GM23338 (cell line): ENCODE measurements around the gene SGK1. TPM values are rescaled to one million over a fixed set of nuclear protein-coding genes. Genes with fewer than 3 reads are reported as not detected.
A peak's percentile ranks its signal among the peaks of the same experiment; 100 is the strongest.

Experiments used
- ATAC-seq: fragments of 200-7000 bp; cut with Tn5 transposase; 3 replicates; pipeline ENCODE4 v1.9.1; 2020
- DNase-seq: peaks from one replicate; pipeline ENCODE4 v3.0.0-alpha.2; 2015; ENCODE audit warnings: low spot score
- H2AFZ ChIP-seq: fragments of 200-600 bp; sonication (generic); 2 replicates; pipeline ENCODE4 v1.8.0; 2016; ENCODE audit warnings: antibody characterized with exemption, mild to moderate bottlenecking, moderate library complexity
- H3F3A ChIP-seq: fragments of 200-600 bp; sonication (generic); replicated peaks from 2 replicates; pipeline ENCODE4 v1.8.0; 2017; ENCODE audit warnings: antibody characterized with exemption, mixed run types, low read depth
- H3K27ac ChIP-seq: fragments of 200-600 bp; sonication (generic); 2 replicates; pipeline ENCODE4 v1.6.1; 2016; ENCODE audit warnings: low read depth
- H3K27me3 ChIP-seq: fragments of 200-600 bp; sonication (generic); 2 replicates; pipeline ENCODE4 v1.8.0; 2016; ENCODE audit warnings: mild to moderate bottlenecking, mixed run types, moderate library complexity; ENCODE audit not compliant: insufficient read depth
- H3K36me3 ChIP-seq: fragments of 200-600 bp; sonication (generic); 2 replicates; pipeline ENCODE4 v1.8.0; 2016; ENCODE audit warnings: mild to moderate bottlenecking; ENCODE audit not compliant: insufficient read depth
- H3K4me1 ChIP-seq: fragments of 200-600 bp; sonication (generic); 2 replicates; pipeline ENCODE4 v1.8.0; 2016; ENCODE audit warnings: mild to moderate bottlenecking, moderate library complexity; ENCODE audit not compliant: insufficient read depth
- H3K4me2 ChIP-seq: fragments of 200-600 bp; sonication (generic); 2 replicates; pipeline ENCODE4 v1.7.1; 2017; ENCODE audit warnings: mixed run types
- H3K4me3 ChIP-seq: fragments of 200-600 bp; sonication (generic); 2 replicates; pipeline ENCODE4 v1.6.1; 2016; ENCODE audit warnings: mixed run types
- H3K79me2 ChIP-seq: fragments of 200-600 bp; sonication (generic); replicated peaks from 2 replicates; pipeline ENCODE4 v1.8.0; 2017; ENCODE audit warnings: mild to moderate bottlenecking; ENCODE audit not compliant: insufficient read depth
- H3K9me2 ChIP-seq: fragments of 200-600 bp; sonication (generic); 2 replicates; pipeline ENCODE4 v1.8.0; 2017; ENCODE audit not compliant: insufficient read depth
- H4K20me1 ChIP-seq: fragments of 200-600 bp; sonication (generic); replicated peaks from 2 replicates; pipeline ENCODE4 v1.8.0; 2017; ENCODE audit warnings: mild to moderate bottlenecking; ENCODE audit not compliant: insufficient read depth
- H3K27ac Mint-ChIP-seq: 2 replicates; pipeline ENCODE4 v1.8.0; 2020; ENCODE audit warnings: inconsistent platforms, mild to moderate bottlenecking, moderate library complexity, mixed read lengths
- H3K27me3 Mint-ChIP-seq: 3 replicates; pipeline ENCODE4 v1.8.0; 2022; ENCODE audit warnings: low read depth, mild to moderate bottlenecking, moderate library complexity, mixed read lengths, inconsistent platforms; ENCODE audit not compliant: insufficient read depth, poor library complexity
- H3K36me3 Mint-ChIP-seq: 3 replicates; pipeline ENCODE4 v1.8.0; 2021; ENCODE audit warnings: low read depth, mild to moderate bottlenecking, inconsistent platforms, moderate library complexity, mixed read lengths
- H3K4me1 Mint-ChIP-seq: 3 replicates; pipeline ENCODE4 v1.8.0; 2020; ENCODE audit warnings: mild to moderate bottlenecking, inconsistent platforms, mixed read lengths
- H3K4me3 Mint-ChIP-seq: 3 replicates; pipeline ENCODE4 v1.8.0; 2021; ENCODE audit warnings: moderate library complexity, mild to moderate bottlenecking, inconsistent platforms, mixed read lengths
- H3K9me3 Mint-ChIP-seq: 3 replicates; pipeline ENCODE4 v1.8.0; 2020; ENCODE audit warnings: moderate library complexity, mild to moderate bottlenecking, inconsistent platforms, mixed read lengths
- CREB1 ChIP-seq: fragments of 250-450 bp; sonication (Bioruptor Pico); IDR thresholded peaks from 2 replicates; pipeline ENCODE4 v1.5.0; 2020; ENCODE audit warnings: low read depth, mild to moderate bottlenecking, moderate library complexity
- EZH2 ChIP-seq: fragments of 200-600 bp; sonication (generic); IDR thresholded peaks from one replicate; pipeline ENCODE4 v1.8.0; 2017; ENCODE audit warnings: antibody characterized with exemption, mild to moderate bottlenecking, low read depth; ENCODE audit not compliant: unreplicated experiment
- EZH2phosphoT487 ChIP-seq: fragments of 200-600 bp; sonication (generic); IDR thresholded peaks from one replicate; pipeline ENCODE4 v1.8.1; 2018; ENCODE audit warnings: antibody characterized with exemption; ENCODE audit not compliant: unreplicated experiment
- JUNB ChIP-seq: IDR thresholded peaks from one replicate; pipeline ENCODE4 v1.6.1; 2016; ENCODE audit warnings: antibody characterized with exemption; ENCODE audit not compliant: unreplicated experiment
- NANOG ChIP-seq: IDR thresholded peaks from 2 replicates; pipeline ENCODE4 v1.6.1; 2016; ENCODE audit warnings: antibody characterized with exemption, borderline replicate concordance
- POLR2AphosphoS5 ChIP-seq: IDR thresholded peaks from 2 replicates; pipeline ENCODE4 v1.6.1; 2016; ENCODE audit warnings: antibody characterized with exemption, low read depth
- STAT1 ChIP-seq: IDR thresholded peaks from one replicate; pipeline ENCODE4 v1.6.1; 2016; ENCODE audit warnings: antibody characterized with exemption; ENCODE audit not compliant: unreplicated experiment
- ZNF114 ChIP-seq: fragments of 250-450 bp; sonication (Bioruptor Pico); IDR thresholded peaks from 2 replicates; pipeline ENCODE4 v1.5.0; 2020; ENCODE audit warnings: mild to moderate bottlenecking, moderate library complexity
- polyA plus RNA-seq: library from polyadenylated mRNA; unstranded; fragments of >200 nt; fragmentation: Nextera tagmentation; extraction: Ambion mirVana; gene quantifications from 2 replicates; pipeline ENCODE4 v1.2.1, GENCODE V29; 2016
- total RNA-seq: library from RNA; depleted of rRNA; stranded (reverse); fragments of >200 nt; shearing (Covaris generic); gene quantifications from 2 replicates; pipeline ENCODE4 v1.2.3, GENCODE V29; 2014
- TF ChIP-seq, protein P1 (sequence below): IDR thresholded peaks from 2 replicates; pipeline ENCODE4 v1.6.1; 2016; ENCODE audit warnings: antibody characterized with exemption
- TF ChIP-seq, protein P2 (sequence below), 2 experiments: fragments of 200-600 bp in 1 of 2; sonication (generic) in 1 of 2; conservative IDR thresholded peaks; 2 replicates each; pipeline versions ENCODE4 v1.5.1 to v1.6.1; 2016 to 2017; ENCODE audit warnings: antibody characterized with exemption in 2 of 2, low read depth in 2 of 2, mild to moderate bottlenecking in 2 of 2, moderate library complexity in 1 of 2
- TF ChIP-seq, protein P3 (sequence below): IDR thresholded peaks from one replicate; pipeline ENCODE4 v1.6.1; 2018; ENCODE audit warnings: antibody characterized with exemption; ENCODE audit not compliant: unreplicated experiment

The SGK1 gene
- total and polyA plus RNA-seq, 2 experiments from 2014 or later, result 16.3 to 37.2 TPM

DNA sequence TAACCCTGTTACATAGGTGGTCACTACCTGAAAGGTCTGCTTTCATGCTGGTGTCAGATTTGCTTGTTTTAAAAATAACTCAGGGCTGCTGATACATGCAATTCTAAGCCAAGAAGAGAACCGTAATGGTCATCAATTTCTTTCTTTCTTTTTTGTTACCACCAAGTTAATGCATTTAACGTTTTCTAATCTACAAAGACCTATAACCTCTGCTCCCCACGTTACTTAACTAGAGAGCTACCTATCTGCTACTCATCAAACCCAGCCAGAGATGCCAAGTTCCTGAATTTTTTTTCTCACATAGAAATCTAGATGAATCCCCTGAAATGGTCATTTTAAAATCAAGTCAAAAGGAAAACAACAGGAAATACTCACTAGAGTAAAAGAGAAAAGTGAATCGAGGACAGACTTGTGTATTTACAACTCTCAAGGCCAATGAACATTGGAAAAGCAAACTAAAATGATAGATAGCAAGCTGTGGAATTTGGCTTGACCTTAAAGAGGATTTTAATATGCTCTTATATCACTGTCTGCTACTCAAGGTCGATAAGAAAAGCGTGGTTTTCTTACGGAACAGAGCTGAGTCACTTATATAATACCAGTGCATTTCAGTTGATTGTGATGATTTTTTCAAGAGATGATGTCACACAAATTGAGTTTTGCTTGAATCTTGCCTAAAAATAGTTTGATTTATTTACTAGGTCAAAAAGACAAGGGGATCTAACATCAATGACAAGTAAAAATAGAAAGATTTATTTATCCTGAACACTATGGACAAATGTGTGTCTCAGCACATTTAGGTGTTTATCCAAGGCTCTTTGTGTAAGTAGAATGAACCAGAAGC, 67.9 kb downstream of the SGK1 start:
- no peak for TF ChIP-seq EZH2
- no peak for TF ChIP-seq POLR2AphosphoS5
- TF ChIP-seq, protein P1, sequence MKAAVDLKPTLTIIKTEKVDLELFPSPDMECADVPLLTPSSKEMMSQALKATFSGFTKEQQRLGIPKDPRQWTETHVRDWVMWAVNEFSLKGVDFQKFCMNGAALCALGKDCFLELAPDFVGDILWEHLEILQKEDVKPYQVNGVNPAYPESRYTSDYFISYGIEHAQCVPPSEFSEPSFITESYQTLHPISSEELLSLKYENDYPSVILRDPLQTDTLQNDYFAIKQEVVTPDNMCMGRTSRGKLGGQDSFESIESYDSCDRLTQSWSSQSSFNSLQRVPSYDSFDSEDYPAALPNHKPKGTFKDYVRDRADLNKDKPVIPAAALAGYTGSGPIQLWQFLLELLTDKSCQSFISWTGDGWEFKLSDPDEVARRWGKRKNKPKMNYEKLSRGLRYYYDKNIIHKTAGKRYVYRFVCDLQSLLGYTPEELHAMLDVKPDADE, result no peak
- TF ChIP-seq, protein P2, sequence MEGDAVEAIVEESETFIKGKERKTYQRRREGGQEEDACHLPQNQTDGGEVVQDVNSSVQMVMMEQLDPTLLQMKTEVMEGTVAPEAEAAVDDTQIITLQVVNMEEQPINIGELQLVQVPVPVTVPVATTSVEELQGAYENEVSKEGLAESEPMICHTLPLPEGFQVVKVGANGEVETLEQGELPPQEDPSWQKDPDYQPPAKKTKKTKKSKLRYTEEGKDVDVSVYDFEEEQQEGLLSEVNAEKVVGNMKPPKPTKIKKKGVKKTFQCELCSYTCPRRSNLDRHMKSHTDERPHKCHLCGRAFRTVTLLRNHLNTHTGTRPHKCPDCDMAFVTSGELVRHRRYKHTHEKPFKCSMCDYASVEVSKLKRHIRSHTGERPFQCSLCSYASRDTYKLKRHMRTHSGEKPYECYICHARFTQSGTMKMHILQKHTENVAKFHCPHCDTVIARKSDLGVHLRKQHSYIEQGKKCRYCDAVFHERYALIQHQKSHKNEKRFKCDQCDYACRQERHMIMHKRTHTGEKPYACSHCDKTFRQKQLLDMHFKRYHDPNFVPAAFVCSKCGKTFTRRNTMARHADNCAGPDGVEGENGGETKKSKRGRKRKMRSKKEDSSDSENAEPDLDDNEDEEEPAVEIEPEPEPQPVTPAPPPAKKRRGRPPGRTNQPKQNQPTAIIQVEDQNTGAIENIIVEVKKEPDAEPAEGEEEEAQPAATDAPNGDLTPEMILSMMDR (conservative IDR thresholded peaks at IDR 0.05; ENCODE audit: low read depth in 2 of 2), result no peak
- TF ChIP-seq EZH2phosphoT487, result no peak
- TF ChIP-seq, protein P3, sequence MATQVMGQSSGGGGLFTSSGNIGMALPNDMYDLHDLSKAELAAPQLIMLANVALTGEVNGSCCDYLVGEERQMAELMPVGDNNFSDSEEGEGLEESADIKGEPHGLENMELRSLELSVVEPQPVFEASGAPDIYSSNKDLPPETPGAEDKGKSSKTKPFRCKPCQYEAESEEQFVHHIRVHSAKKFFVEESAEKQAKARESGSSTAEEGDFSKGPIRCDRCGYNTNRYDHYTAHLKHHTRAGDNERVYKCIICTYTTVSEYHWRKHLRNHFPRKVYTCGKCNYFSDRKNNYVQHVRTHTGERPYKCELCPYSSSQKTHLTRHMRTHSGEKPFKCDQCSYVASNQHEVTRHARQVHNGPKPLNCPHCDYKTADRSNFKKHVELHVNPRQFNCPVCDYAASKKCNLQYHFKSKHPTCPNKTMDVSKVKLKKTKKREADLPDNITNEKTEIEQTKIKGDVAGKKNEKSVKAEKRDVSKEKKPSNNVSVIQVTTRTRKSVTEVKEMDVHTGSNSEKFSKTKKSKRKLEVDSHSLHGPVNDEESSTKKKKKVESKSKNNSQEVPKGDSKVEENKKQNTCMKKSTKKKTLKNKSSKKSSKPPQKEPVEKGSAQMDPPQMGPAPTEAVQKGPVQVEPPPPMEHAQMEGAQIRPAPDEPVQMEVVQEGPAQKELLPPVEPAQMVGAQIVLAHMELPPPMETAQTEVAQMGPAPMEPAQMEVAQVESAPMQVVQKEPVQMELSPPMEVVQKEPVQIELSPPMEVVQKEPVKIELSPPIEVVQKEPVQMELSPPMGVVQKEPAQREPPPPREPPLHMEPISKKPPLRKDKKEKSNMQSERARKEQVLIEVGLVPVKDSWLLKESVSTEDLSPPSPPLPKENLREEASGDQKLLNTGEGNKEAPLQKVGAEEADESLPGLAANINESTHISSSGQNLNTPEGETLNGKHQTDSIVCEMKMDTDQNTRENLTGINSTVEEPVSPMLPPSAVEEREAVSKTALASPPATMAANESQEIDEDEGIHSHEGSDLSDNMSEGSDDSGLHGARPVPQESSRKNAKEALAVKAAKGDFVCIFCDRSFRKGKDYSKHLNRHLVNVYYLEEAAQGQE, result no peak
- DNase-seq, result no peak
- H3K4me3 ChIP-seq, result no peak overlapping the region
- H3K4me1 ChIP-seq, result peaks cover 3% of the 10 kb centered on the region; the same call in 1 of the 2 replicates
- Mint-ChIP-seq H3K27ac (no peak overlapping the region; the same call in 1 of the 2 replicates), H3K27me3 (no peaks in the 10 kb centered on the region), H3K4me3 (no peak overlapping the region), H3K9me3 (no peaks in the 10 kb centered on the region), H3K36me3 (no peaks in the 10 kb centered on the region), H3K4me1 (peaks cover 12% of the 10 kb centered on the region)
- ATAC-seq, result no peak
- no peaks in the 10 kb centered on the region for H3K36me3 ChIP-seq
- no peak overlapping the region for H3K4me2 ChIP-seq
- H3K79me2 ChIP-seq, result no peaks in the 10 kb centered on the region
- H2AFZ ChIP-seq, result peak overlapping the region; percentile 64; the same call in 1 of the 2 replicates
- H3K27me3 ChIP-seq, result no peaks in the 10 kb centered on the region
- no peaks in the 10 kb centered on the region for H3F3A ChIP-seq
- no peak overlapping the region for H3K27ac ChIP-seq
- H4K20me1 ChIP-seq, result no peaks in the 10 kb centered on the region
- no peaks in the 10 kb centered on the region for H3K9me2 ChIP-seq

DNA sequence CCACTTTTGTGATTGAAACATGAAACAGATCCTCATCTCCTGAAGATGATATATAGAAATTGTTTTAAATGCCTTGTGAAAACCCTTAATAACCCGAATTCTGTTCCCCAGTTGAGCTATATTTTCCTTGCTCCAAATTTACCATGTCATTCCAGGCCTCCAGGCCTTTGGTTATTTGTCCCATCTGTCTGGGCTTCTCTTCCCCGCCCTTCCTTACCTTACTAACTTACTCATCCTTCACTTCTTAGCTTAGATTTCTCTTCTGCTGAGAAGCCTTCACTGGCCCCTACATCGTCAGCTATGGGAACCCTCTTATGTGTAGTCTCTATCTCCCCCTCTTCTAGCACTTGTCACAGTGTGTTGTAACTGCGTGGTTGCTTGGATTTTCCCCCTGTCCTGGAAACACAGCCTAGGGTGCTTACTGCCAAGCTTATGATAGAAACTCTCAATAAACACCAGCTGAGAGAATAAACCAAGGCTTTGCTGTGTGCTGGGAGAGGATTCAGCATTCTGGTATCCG, 68.6 kb downstream of the SGK1 start:
- no peaks in the 10 kb centered on the region for H3K27me3 Mint-ChIP-seq
- no peak overlapping the region for H3K4me3 ChIP-seq
- H3K4me1 ChIP-seq, result peaks cover 3% of the 10 kb centered on the region; the same call in 1 of the 2 replicates
- H3F3A ChIP-seq, result no peaks in the 10 kb centered on the region
- H3K9me2 ChIP-seq, result no peaks in the 10 kb centered on the region
- peak overlapping the region; percentile 64; the same call in 1 of the 2 replicates for H2AFZ ChIP-seq
- DNase-seq (no peak), ATAC-seq (no peak)
- no peak overlapping the region for H3K27ac ChIP-seq
- no peak overlapping the region for H3K4me3 Mint-ChIP-seq
- H3K79me2 ChIP-seq, result no peaks in the 10 kb centered on the region
- no peaks in the 10 kb centered on the region; the same call in 2 of the 3 replicates for H3K9me3 Mint-ChIP-seq
- H3K4me1 Mint-ChIP-seq, result peaks cover 12% of the 10 kb centered on the region
- H3K27ac Mint-ChIP-seq, result peak overlapping the region; percentile 28
- H4K20me1 ChIP-seq, result no peaks in the 10 kb centered on the region
- no peak overlapping the region for H3K4me2 ChIP-seq
- no peaks in the 10 kb centered on the region for H3K27me3 ChIP-seq
- no peaks in the 10 kb centered on the region for H3K36me3 ChIP-seq
- H3K36me3 Mint-ChIP-seq, result no peaks in the 10 kb centered on the region
- TF ChIP-seq NANOG (no peak), STAT1 (no peak), POLR2AphosphoS5 (no peak), ZNF114 (no peak), CREB1 (CRISPR knock-in tag) (no peak), JUNB (no peak), EZH2 (no peak)
- TF ChIP-seq, protein P3, result no peak
